ENCODE measurements around the gene BCL2.

BCL2 gene

GRCh38 chr18:63336366-63337099, 17.0 kb upstream of the BCL2 start:
- Histone ChIP-seq H3K4me3 (ENCODE audit: low read depth in 1 of 2, low read length in 2 of 2) (no peak overlapping the region), H3K4me1 (ENCODE audit: insufficient read depth, low read length) (no peaks in the 10 kb centered on the region), H2AFZ (ENCODE audit: low read depth, low read length) (no peak overlapping the region), H3K9ac (ENCODE audit: low read depth, low read length) (no peak overlapping the region), H3K9me3 (ENCODE audit: insufficient read depth, low read length, severe bottlenecking) (no peaks in the 10 kb centered on the region), H3K79me2 (ENCODE audit: insufficient read depth, low read length) (no peaks in the 10 kb centered on the region), H3K27me3 (ENCODE audit: insufficient read depth, low read length, poor library complexity) (no peaks in the 10 kb centered on the region), H4K20me1 (ENCODE audit: insufficient read depth, low read length) (no peaks in the 10 kb centered on the region), H3K27ac (ENCODE audit: low read length) (no peak overlapping the region), H3K36me3 (ENCODE audit: insufficient read depth, low read length) (peaks cover 73% of the 10 kb centered on the region), H3K4me2 (ENCODE audit: insufficient read depth, low read length) (no peak overlapping the region)
- TF ChIP-seq CTCF (IDR thresholded peaks at IDR 0.05; ENCODE audit: borderline replicate concordance, extremely low read depth, low read length, poor library complexity, severe bottlenecking) (no peak), EZH2 (IDR thresholded peaks at IDR 0.05; ENCODE audit: borderline replicate concordance, low read depth, low read length, severe bottlenecking) (no peak)
- no peak for DNase-seq
- ATAC-seq (ENCODE audit: insufficient read depth, low read depth), result no peak

- TF ChIP-seq EZH2 (IDR thresholded peaks at IDR 0.05; ENCODE audit: borderline replicate concordance, low read depth, low read length, severe bottlenecking) (no peak), CTCF (IDR thresholded peaks at IDR 0.05; ENCODE audit: borderline replicate concordance, extremely low read depth, low read length, poor library complexity, severe bottlenecking) (no peak)
- H3K36me3 ChIP-seq (ENCODE audit: insufficient read depth, low read length), result peaks cover 47% of the 10 kb centered on the region
- H3K9ac ChIP-seq (ENCODE audit: low read depth, low read length), result no peak overlapping the region
- H3K4me3 ChIP-seq (ENCODE audit: low read depth in 1 of 2, low read length in 2 of 2), result no peak overlapping the region
- no peaks in the 10 kb centered on the region for H3K27me3 ChIP-seq (ENCODE audit: insufficient read depth, low read length, poor library complexity)
- H3K4me1 ChIP-seq (ENCODE audit: insufficient read depth, low read length), result no peaks in the 10 kb centered on the region
- no peaks in the 10 kb centered on the region for H3K79me2 ChIP-seq (ENCODE audit: insufficient read depth, low read length)
- H3K27ac ChIP-seq (ENCODE audit: low read length), result no peak overlapping the region
- no peaks in the 10 kb centered on the region for H4K20me1 ChIP-seq (ENCODE audit: insufficient read depth, low read length)
- no peak overlapping the region for H3K4me2 ChIP-seq (ENCODE audit: insufficient read depth, low read length)
- H2AFZ ChIP-seq (ENCODE audit: low read depth, low read length), result no peak overlapping the region
- H3K9me3 ChIP-seq (ENCODE audit: insufficient read depth, low read length, severe bottlenecking), result no peaks in the 10 kb centered on the region
- ATAC-seq (ENCODE audit: insufficient read depth, low read depth) (no peak), DNase-seq (no peak)
These were observed 11.5 kb upstream of the BCL2 start for GRCh38 chr18:63331105-63331504.

GRCh38 chr18:63329431-63330145, 10.0 kb upstream of the BCL2 start:
- ATAC-seq (ENCODE audit: insufficient read depth, low read depth) (no peak), DNase-seq (no peak)

More at GRCh38 chr18:63329431-63330145, 10.0 kb upstream of the BCL2 start:
- no peak overlapping the region for H3K4me3 ChIP-seq (ENCODE audit: low read depth in 1 of 2, low read length in 2 of 2)
- no peak overlapping the region for H3K4me2 ChIP-seq (ENCODE audit: insufficient read depth, low read length)
- no peaks in the 10 kb centered on the region for H4K20me1 ChIP-seq (ENCODE audit: insufficient read depth, low read length)
- TF ChIP-seq EZH2 (IDR thresholded peaks at IDR 0.05; ENCODE audit: borderline replicate concordance, low read depth, low read length, severe bottlenecking) (no peak), CTCF (IDR thresholded peaks at IDR 0.05; ENCODE audit: borderline replicate concordance, extremely low read depth, low read length, poor library complexity, severe bottlenecking) (no peak)
- H3K9ac ChIP-seq (ENCODE audit: low read depth, low read length), result no peak overlapping the region
- no peaks in the 10 kb centered on the region for H3K27me3 ChIP-seq (ENCODE audit: insufficient read depth, low read length, poor library complexity)
- H3K27ac ChIP-seq (ENCODE audit: low read length), result no peak overlapping the region
- H3K4me1 ChIP-seq (ENCODE audit: insufficient read depth, low read length), result no peaks in the 10 kb centered on the region
- peaks cover 35% of the 10 kb centered on the region for H3K36me3 ChIP-seq (ENCODE audit: insufficient read depth, low read length)
- no peak overlapping the region for H2AFZ ChIP-seq (ENCODE audit: low read depth, low read length)
- no peaks in the 10 kb centered on the region for H3K79me2 ChIP-seq (ENCODE audit: insufficient read depth, low read length)
- H3K9me3 ChIP-seq (ENCODE audit: insufficient read depth, low read length, severe bottlenecking), result no peaks in the 10 kb centered on the region
